Motor neuron (in vitro differentiated cells): ENCODE results near the gene ATE1. TPM values are rescaled to one million over a fixed set of nuclear protein-coding genes. Genes with fewer than 3 reads are reported as not detected.
"Not testable (repeated sequence)": the region's sequence is repeated elsewhere in the genome, so short reads cannot be mapped to it uniquely, and the experiment has no call there.

Experiments
- ATAC-seq, 8 experiments: fragments of 200-7000 bp; cut with Tn5 transposase; replicated peaks in 6 of 8; 2 replicates each; pipeline ENCODE4 v1.8.0; 2021; ENCODE audit warnings: mild to moderate bottlenecking in 8 of 8, moderate library complexity in 8 of 8
- H3K27ac ChIP-seq, 2 donors: fragments of 250-450 bp; sonication (Bioruptor Pico); 2 replicates each; pipeline ENCODE4 v1.9.0; 2021; ENCODE audit warnings: antibody characterized with exemption in 2 of 2, mild to moderate bottlenecking in 2 of 2, moderate library complexity in 1 of 2
- H3K4me1 ChIP-seq, 2 donors: fragments of 250-450 bp; sonication (Bioruptor Pico); replicated peaks in 1 of 2; 2 replicates each; pipeline ENCODE4 v1.6.1; 2021; ENCODE audit warnings: antibody characterized with exemption in 2 of 2, mild to moderate bottlenecking in 2 of 2, moderate library complexity in 1 of 2
- H3K4me3 ChIP-seq, 5 donors: fragments of 250-450 bp; sonication (Bioruptor Pico); 2 replicates each; pipeline ENCODE4 v1.9.0; 2021; ENCODE audit warnings: antibody characterized with exemption in 5 of 5, mild to moderate bottlenecking in 5 of 5, moderate library complexity in 4 of 5
- WGBS, 10 experiments: fragments of 450-650 bp; shearing (Covaris generic); methylation state at CpG; one replicate each; pipeline ENCODE4 v1.0.0; 2022; 5-methylcytosine and 5-hydroxymethylcytosine counted together
- in situ Hi-C, 9 experiments: fragments of 400-800 bp; cut with MboI; loops; one replicate each; pipeline ENCODE4 v1.15.0; 2021; ENCODE audit warnings: low sequenced_read_pairs in 9 of 9, low pct_unique_long_range_greater_than_20kb in 2 of 9; ENCODE audit not compliant: unreplicated experiment in 9 of 9
- total RNA-seq, 8 experiments: library from RNA; unstranded; fragments of 300-600 nt; gene quantifications; 2 replicates each; pipeline versions ENCODE4 v1.2.3 to v1.2.4, GENCODE V29; 2022

The ATE1 gene
- total RNA-seq, 8 experiments from 2014 or later, result 23.9 to 36.9 (median 31.7) TPM

- ATAC-seq, in situ Hi-C loops, H3K4me1 ChIP-seq, H3K27ac ChIP-seq, H3K4me3 ChIP-seq: not testable (repeated sequence)
- WGBS, 10 experiments, result 86 to 100% (median 100%) methylated on average over 1 to 2 of the region's 2 CpGs; no CpG with 5 or more reads in 2 of the 10 experiments
Measured at GRCh38 chr10:121755496-121755895, 172.3 kb downstream of the ATE1 start.

GRCh38 chr10:121754666-121755065 lies 173.2 kb downstream of the ATE1 start:
- Histone ChIP-seq H3K27ac (no peak overlapping the region), H3K4me1 (no peaks in the 10 kb centered on the region), H3K4me3 (no peak overlapping the region)
- no peak for ATAC-seq
- in situ Hi-C loops, result no loop called here
- WGBS, 10 experiments, result 86 to 100% (median 100%) methylated on average over 1 of the region's 1 CpG; no CpG with 5 or more reads in 3 of the 10 experiments

GRCh38 chr10:121753726-121754476 lies 173.9 kb downstream of the ATE1 start:
- Histone ChIP-seq H3K4me1 (no peaks in the 10 kb centered on the region), H3K27ac (no peak overlapping the region), H3K4me3 (no peak overlapping the region)
- ATAC-seq, result peak in 3 of 8 experiments; percentile 56 to 97 (median 93)
- WGBS, 10 experiments, result 17 to 100% (median 88%) methylated on average over 3 to 6 of the region's 6 CpGs
- in situ Hi-C loops, result no loop called here

GRCh38 chr10:121751191-121751760 lies 176.6 kb downstream of the ATE1 start:
- no peak for ATAC-seq
- H3K4me1 ChIP-seq, result no peaks in the 10 kb centered on the region
- H3K27ac ChIP-seq, result no peak overlapping the region
- no peak overlapping the region for H3K4me3 ChIP-seq
- in situ Hi-C loops, result no loop called here
- WGBS, 10 experiments, result 58 to 100% (median 79%) methylated on average over 1 to 3 of the region's 3 CpGs

GRCh38 chr10:121747163-121747775 lies 180.6 kb downstream of the ATE1 start:
- in situ Hi-C loops, result loop anchor here in 4 of 9 experiments (25.0 kb wide), 2 partner anchors 135 to 810 kb away; no protein-coding TSS in a partner anchor
- no peak for ATAC-seq
- 29 to 100% (median 91%) methylated on average over 1 to 3 of the region's 3 CpGs; no CpG with 5 or more reads in 2 of the 10 experiments for WGBS, 10 experiments
- Histone ChIP-seq H3K4me1 (no peaks in the 10 kb centered on the region), H3K4me3 (no peak overlapping the region), H3K27ac (no peak overlapping the region)

GRCh38 chr10:121741248-121741792 lies 186.5 kb downstream of the ATE1 start:
- H3K4me1 ChIP-seq, result peaks cover 5% of the 10 kb centered on the region in 2 donors
- peak in 2 of 8 experiments; percentile 45 to 76 for ATAC-seq
- H3K4me3 ChIP-seq, result no peak overlapping the region
- 0% methylated on average over 1 of the region's 1 CpG; no CpG with 5 or more reads in 8 of the 10 experiments for WGBS, 10 experiments
- in situ Hi-C loops, result loop anchor here in 4 of 9 experiments (25.0 kb wide), 2 partner anchors 129 to 804 kb away; no protein-coding TSS in a partner anchor
- no peak overlapping the region for H3K27ac ChIP-seq

- no peak overlapping the region for H3K27ac ChIP-seq
- ATAC-seq, result no peak
- peaks cover 5 to 7% of the 10 kb centered on the region in 2 donors for H3K4me1 ChIP-seq
- 75 to 100% (median 85%) methylated on average over 1 to 2 of the region's 2 CpGs; no CpG with 5 or more reads in 1 of the 10 experiments for WGBS, 10 experiments
- H3K4me3 ChIP-seq, result no peak overlapping the region
- in situ Hi-C loops, result loop anchor here in 4 of 9 experiments (25.0 kb wide), 2 partner anchors 128 to 803 kb away; no protein-coding TSS in a partner anchor
Measured at GRCh38 chr10:121740069-121740468, 187.8 kb downstream of the ATE1 start.

- H3K4me1 ChIP-seq, result peaks cover 7 to 8% of the 10 kb centered on the region in 2 donors
- H3K4me3 ChIP-seq, result no peak overlapping the region
- in situ Hi-C loops, result loop anchor here in 5 of 9 experiments (10.0 to 25.0 kb wide), 3 partner anchors 127 to 802 kb away; no protein-coding TSS in a partner anchor
- no peak for ATAC-seq
- no peak overlapping the region for H3K27ac ChIP-seq
- 90 to 100% (median 100%) methylated on average over 1 to 3 of the region's 4 CpGs; no CpG with 5 or more reads in 2 of the 10 experiments for WGBS, 10 experiments
Measured at GRCh38 chr10:121739114-121739513, 188.7 kb downstream of the ATE1 start.

GRCh38 chr10:121736315-121737130 lies 191.3 kb downstream of the ATE1 start:
- Histone ChIP-seq H3K4me1 (peaks cover 19 to 20% of the 10 kb centered on the region in 2 donors), H3K27ac (no peak overlapping the region), H3K4me3 (no peak overlapping the region)
- ATAC-seq, result no peak
- WGBS, 10 experiments, result 74 to 96% (median 91%) methylated on average over 3 to 11 of the region's 13 CpGs; no CpG with 5 or more reads in 1 of the 10 experiments
- in situ Hi-C loops, result loop anchor here in 5 of 9 experiments (10.0 to 25.0 kb wide), 3 partner anchors 124 to 799 kb away; no protein-coding TSS in a partner anchor

- no peak for ATAC-seq
- Histone ChIP-seq H3K27ac (no peak overlapping the region), H3K4me3 (no peak overlapping the region), H3K4me1 (peaks cover 19 to 20% of the 10 kb centered on the region in 2 donors)
- in situ Hi-C loops, result loop anchor here in 5 of 9 experiments (10.0 to 25.0 kb wide), 3 partner anchors 123 to 798 kb away; no protein-coding TSS in a partner anchor
- WGBS, 10 experiments, result 36 to 86% (median 52%) methylated on average over 1 to 13 of the region's 13 CpGs; no CpG with 5 or more reads in 2 of the 10 experiments
Measured at GRCh38 chr10:121735263-121735662, 192.6 kb downstream of the ATE1 start.

- H3K27ac ChIP-seq, result no peak overlapping the region
Measured at GRCh38 chr10:121734589-121735045, 193.2 kb downstream of the ATE1 start.

More at GRCh38 chr10:121734589-121735045, 193.2 kb downstream of the ATE1 start:
- WGBS, 10 experiments, result 0 to 80% (median 23%) methylated on average over 1 to 7 of the region's 11 CpGs; no CpG with 5 or more reads in 1 of the 10 experiments
- Histone ChIP-seq H3K4me3 (no peak overlapping the region), H3K4me1 (peaks cover 19 to 20% of the 10 kb centered on the region in 2 donors)
- in situ Hi-C loops, result loop anchor here in 5 of 9 experiments (10.0 to 25.0 kb wide), 3 partner anchors 122 to 797 kb away; no protein-coding TSS in a partner anchor
- ATAC-seq, result peak in 2 of 8 experiments; percentile 24 to 27
